Stimulated activated CD4-positive, alpha-beta T cell treated with anti-CD3 and anti-CD28 coated beads, Interleukin-12 subunit alpha, Interleukin-12 subunit beta, amount 100 ng/mL, for 24 hours (primary cell): Measurements from ENCODE around the gene JAKMIP1.

Experiments used
- DNase-seq, 2 experiments: peaks; one replicate each; pipeline ENCODE4 v3.0.0-alpha.2; 2020; ENCODE audit warnings: low read depth in 2 of 2

The JAKMIP1 gene

DNA sequence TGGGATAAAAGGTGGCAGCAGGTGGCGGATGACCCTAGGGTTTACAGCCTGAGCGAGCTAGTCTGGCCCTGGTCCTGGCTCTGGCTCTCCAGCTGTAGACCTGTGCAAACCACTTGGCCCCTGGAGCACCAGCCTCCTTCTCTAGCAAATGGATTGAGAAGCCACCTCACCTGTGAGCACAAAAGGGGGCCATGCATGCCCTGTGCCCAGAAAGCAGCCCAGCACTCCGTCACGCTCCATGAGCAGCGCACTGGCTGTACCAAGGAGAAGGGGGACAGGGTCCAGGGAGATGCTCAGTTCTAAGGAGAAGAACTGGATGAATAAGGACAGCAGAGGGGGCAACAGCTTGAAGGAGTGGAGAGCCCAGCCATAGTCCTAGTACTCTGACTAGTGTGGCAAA lies 135.2 kb downstream of the JAKMIP1 start:
- DNase-seq, result no peak

DNA sequence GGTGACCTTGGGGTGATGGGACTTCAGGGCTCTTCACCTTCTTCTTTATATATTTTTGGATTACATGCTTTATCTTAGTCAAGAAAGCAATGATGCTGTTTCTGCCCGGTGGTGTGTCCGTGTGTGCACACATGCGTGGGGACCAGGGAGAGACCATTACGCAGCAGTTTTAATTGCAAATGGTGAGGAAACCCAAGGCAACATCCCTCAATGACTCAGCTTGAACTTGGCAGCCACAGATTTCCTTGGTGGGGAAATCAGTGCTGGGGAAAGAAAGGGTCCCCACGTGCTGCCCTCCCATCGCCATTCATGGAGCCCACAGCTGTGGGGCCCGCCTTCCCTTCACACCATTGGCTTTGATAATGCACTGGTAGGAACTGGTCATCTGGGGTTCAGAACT lies 136.0 kb downstream of the JAKMIP1 start:
- no peak for DNase-seq

- no peak for DNase-seq
Observed at GRCh38 chr4:6063684-6064083, 136.7 kb downstream of the JAKMIP1 start.

- no peak for DNase-seq
Observed at GRCh38 chr4:6062133-6062532, 138.2 kb downstream of the JAKMIP1 start.

DNA sequence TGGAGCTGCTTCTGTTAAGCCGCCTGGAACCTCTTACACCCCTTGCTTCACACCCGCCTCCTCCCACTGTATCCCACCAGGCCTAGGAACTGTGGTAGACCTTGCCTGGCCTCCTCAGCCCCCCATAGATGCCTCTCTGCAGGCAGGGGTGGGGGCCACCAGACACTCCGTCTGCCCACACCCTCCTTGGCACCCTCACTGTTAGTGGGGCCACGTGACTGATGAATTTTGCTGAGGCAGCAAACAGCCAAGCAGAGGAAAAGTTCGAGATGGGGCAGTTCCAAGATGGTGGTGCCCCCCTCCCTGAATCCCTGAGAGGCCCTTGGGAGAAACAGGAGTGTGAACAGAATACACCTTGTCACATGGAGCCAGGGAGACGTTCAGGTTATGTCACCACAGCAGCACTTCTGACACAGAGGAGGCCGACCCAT lies 141.0 kb downstream of the JAKMIP1 start:
- no peak for DNase-seq

DNA sequence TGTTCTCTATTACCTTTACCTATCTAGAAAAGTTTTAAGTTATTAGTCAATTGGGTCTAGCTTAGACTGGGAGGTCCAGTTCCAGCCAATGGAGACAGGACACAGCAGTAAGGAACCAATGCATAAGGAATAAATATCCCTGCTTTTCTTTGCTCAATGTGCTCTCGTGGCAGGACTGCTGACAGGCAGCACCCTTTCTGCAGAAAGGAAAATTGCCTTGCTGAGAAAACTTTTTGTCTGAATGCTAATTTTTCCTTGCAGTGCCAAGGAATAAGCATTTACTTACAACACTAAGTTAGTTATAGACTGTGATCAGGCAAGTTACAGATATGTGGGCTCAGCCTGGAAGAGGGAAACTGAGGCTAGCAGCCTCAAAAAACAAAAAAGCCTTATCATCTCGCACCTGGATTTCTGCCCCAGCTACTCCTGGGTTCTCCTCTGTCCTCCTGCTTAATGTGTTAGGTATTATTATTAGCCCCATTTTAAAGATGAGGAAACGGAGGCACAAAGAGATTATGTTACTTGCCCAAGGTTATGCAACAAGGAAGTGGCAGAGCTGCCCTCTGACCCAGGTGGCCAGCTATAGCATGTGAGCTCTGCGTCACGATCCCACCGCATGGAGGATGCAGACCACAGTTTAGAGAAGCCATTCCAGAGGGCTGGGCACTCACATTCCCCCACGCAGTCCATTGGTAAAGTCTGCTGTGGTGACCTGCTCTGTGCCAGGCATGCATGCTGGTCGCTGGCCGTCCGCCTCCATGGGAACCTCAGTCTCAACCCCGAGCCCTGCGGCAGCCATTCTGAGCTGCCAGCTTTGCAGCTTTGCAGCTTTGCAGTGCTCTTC lies 141.6 kb downstream of the JAKMIP1 start:
- no peak for DNase-seq

- DNase-seq, result no peak
Observed at GRCh38 chr4:6056976-6057766, 143.2 kb downstream of the JAKMIP1 start.

GRCh38 chr4:6055436-6055835 lies 144.9 kb downstream of the JAKMIP1 start:
- DNase-seq, result no peak

DNA sequence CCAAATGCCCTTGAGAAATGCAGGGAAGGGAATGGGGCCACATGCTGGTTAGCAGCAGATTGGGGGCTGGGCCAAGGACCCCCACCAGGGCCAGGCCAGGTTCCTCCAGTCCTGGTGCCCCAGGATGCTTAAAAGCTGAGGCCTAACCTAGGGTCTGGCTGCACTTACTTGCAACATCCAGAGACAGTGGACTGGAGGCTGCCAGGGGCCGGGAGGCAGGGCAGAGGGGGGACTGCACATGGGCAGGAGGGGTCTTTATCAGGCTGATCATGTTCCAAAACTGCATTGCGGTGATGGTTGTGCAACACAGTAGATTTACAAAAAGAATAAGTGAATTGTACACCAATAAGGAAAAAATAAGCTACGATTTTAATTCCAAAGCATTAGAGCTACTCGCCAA lies 145.3 kb downstream of the JAKMIP1 start:
- DNase-seq, result no peak

DNA sequence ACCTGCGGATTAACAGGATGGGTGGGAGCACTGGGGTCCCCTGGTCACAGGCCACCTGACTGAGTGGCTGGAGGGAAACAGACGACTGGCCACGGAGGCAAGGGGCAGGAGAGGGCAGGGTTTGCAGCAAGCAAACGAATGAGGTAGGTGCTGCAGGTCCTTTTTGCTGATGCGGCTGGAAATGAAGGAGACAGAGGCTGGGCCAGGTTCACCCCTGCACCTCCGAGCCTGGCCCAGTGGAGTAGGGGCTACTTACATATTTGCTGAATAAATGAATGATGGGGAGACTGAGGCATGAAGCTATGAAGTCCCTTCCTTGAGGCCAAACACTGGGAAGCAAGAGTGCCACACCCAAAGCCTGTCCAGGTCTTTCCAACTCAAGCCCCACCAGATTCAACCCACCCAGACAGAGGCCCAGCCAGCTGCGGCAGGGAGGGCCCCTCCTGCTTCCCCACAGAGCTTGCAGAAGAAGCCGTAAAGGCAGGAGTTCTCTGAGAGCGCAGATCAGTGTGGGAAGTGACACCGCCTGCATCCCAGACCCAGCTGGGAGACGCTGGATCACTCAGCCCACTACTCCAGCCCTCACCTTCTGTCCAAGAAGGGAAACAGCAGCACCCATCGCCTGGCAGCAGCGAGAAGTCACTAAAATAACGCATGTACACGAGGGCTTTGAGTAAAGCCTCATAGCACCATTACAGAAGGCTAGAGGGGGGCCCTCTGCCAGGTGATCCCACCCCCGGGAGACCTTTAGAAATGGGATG lies 146.0 kb downstream of the JAKMIP1 start:
- no peak for DNase-seq

GRCh38 chr4:6052679-6053078 lies 147.7 kb downstream of the JAKMIP1 start:
- DNase-seq, result no peak

GRCh38 chr4:6050551-6050950 lies 149.8 kb downstream of the JAKMIP1 start:
- no peak for DNase-seq

GRCh38 chr4:6049985-6050384 lies 150.4 kb downstream of the JAKMIP1 start:
- DNase-seq, result no peak

- no peak for DNase-seq
Observed at GRCh38 chr4:6049278-6049677, 151.1 kb downstream of the JAKMIP1 start.

DNA sequence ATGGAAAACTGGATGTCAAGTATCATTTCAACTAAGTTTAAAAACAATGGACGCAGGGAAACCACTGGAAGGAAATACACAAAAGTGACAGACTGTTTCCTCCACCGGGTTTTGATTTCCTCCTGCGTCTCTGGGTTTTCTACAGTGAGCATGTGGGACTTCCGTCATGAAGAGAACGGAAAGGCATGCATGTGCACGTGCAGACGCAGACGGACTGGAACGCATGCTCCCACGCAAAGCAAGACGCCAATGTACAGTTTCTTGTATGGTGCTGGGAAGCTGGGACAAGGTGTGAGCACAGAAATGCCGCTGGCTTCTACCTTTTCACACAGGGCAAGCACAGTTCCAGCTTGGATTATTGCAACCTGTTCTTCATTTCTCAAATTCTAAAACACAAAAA lies 151.8 kb downstream of the JAKMIP1 start:
- no peak for DNase-seq

DNA sequence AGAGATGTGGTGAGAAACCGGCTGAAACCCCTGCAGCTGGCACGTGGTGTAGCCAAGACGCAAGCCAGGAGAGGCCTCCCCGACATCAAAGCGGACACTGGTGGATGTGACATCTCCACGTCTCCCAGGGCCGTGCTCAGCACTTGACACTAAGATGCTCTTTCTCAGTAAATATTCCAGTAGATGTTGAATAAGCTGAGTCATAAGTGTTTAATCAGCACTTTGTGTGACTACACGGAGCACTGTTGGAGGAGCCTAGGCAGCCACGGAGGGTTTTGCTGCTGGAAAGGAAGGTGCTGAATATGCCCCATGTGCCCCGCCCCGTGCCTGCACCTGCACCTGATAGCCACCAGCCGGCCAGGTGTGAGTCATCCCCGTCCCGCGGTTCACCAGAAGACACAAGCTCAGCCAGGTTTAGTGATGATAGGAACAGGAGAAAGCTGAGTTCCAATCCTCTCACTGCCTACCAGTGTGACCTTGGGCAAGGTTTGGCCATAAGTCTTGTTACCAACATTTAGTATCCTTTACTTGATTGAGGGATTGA lies 153.1 kb downstream of the JAKMIP1 start:
- no peak for DNase-seq

DNA sequence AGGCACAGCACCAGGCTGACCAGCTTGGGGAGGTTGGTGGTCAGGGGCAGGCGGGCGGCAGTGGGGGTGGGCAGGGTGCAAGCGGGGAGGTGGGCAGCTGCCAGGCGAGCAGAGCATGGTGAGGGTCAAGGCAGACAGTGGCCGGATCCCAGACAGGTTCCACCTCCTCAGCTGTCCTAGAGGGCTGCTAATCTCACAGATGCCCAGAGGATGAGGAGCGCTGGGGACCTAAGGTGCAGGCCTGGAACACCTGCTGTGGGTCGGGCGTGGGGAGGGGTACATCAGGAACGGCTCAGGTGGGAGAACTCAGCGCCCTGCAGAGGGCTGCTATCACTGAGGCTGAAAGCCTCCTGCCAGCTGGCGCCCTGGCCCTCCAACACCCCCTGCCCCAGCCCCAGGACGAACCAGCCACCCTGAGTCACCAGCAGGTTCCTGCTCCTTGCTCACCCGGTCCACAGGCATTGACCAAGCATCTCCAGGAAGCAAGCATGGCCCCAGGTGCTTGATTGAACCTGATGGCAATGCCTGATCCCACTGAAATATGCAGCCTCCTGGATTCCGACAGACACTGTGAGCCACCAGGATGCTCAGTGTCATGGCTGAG lies 153.7 kb downstream of the JAKMIP1 start:
- DNase-seq, result no peak

- DNase-seq, result no peak
Observed at GRCh38 chr4:6044805-6045204, 155.5 kb downstream of the JAKMIP1 start.

DNA sequence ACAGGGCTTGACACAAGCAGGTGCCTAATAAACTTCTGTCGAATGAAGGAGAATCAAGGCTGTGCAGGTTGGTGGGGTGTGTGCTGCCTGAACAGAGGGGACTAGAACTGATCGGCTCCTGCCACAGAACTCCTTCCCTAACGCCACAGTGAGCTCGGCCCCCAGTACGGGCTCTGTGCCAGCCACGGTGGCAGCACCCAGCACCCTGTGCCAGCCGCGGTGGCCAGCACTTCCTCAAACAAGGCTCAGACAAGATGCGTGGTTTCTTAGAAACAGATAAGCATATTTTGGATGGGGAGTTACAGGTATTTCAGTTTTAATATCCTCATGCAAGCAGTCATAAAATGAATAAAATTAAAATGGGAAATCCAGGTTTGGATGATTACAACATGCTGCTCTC lies 156.1 kb downstream of the JAKMIP1 start:
- no peak for DNase-seq

- no peak for DNase-seq
Observed at GRCh38 chr4:6043843-6044242, 156.5 kb downstream of the JAKMIP1 start.

DNA sequence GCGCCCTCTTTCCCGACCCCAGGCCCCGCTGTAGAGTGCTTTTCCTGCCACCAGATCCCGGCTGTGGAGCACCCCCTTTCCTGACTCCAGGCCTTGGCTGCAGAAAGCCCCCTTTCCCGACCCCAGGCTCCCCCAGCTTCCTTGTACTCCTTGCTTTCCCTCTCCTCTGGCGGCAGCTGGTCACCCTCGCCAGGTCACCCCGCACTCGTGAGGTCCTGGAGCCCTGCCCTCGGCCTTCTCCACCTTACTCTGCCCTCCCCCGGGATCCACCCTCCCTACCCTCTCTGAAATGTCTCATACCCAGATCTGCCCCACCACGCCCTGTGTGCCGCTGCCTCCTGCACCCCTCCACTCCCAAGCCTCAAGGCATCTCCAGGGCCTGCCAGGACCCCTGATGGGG lies 157.2 kb downstream of the JAKMIP1 start:
- no peak for DNase-seq
